ENCODE measurements around the gene CCDC126.

The CCDC126 gene

DNA sequence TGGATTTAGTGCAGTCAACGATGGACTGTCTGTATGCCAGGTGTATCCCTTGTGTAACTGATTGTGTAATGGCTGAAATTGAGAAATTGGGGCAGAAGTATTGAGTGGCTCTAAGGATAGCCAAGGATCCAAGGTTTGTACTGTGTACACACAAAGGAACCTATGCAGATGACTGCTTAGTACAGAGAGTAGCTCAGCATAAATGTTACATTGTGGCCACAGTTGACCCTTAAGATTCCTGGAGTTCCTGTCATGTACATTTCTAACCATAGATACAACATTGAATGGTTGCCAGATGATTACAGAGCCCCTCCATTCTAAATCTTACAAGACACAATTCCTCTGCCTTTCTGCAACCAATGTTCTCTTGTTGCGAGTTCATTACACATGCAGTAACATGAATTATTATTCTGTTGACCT is 25.3 kb downstream of the CCDC126 start:
- Histone ChIP-seq H3K27ac (ENCODE audit: low read depth, low read length) (no peak overlapping the region), H3K9ac (ENCODE audit: low read length) (no peak overlapping the region), H3K4me1 (ENCODE audit: control insufficient read depth, insufficient read depth, low read length) (no peaks in the 10 kb centered on the region), H3K4me3 (ENCODE audit: low read depth, low read length) (no peak overlapping the region), H3K27me3 (ENCODE audit: control insufficient read depth, insufficient read depth, low read length) (no peaks in the 10 kb centered on the region), H3K9me3 (ENCODE audit: control insufficient read depth, insufficient read depth, low read depth, low read length) (peaks cover 11% of the 10 kb centered on the region; the same call in 1 of the 2 replicates), H3K36me3 (ENCODE audit: control insufficient read depth, insufficient read depth, low read length) (no peaks in the 10 kb centered on the region)

GRCh38 chr7:23628370-23628769 is 31.2 kb downstream of the CCDC126 start:
- Histone ChIP-seq H3K9ac (ENCODE audit: low read length) (no peak overlapping the region), H3K27ac (ENCODE audit: low read depth, low read length) (no peak overlapping the region), H3K36me3 (ENCODE audit: control insufficient read depth, insufficient read depth, low read length) (no peaks in the 10 kb centered on the region), H3K9me3 (ENCODE audit: control insufficient read depth, insufficient read depth, low read depth, low read length) (no peaks in the 10 kb centered on the region), H3K27me3 (ENCODE audit: control insufficient read depth, insufficient read depth, low read length) (no peaks in the 10 kb centered on the region), H3K4me1 (ENCODE audit: control insufficient read depth, insufficient read depth, low read length) (no peaks in the 10 kb centered on the region), H3K4me3 (ENCODE audit: low read depth, low read length) (no peak overlapping the region)

GRCh38 chr7:23633417-23633816 is 36.2 kb downstream of the CCDC126 start:
- no peak overlapping the region for H3K27ac ChIP-seq (ENCODE audit: low read depth, low read length)
- H3K9ac ChIP-seq (ENCODE audit: low read length) = no peak overlapping the region
- no peaks in the 10 kb centered on the region for H3K36me3 ChIP-seq (ENCODE audit: control insufficient read depth, insufficient read depth, low read length)
- no peaks in the 10 kb centered on the region for H3K4me1 ChIP-seq (ENCODE audit: control insufficient read depth, insufficient read depth, low read length)
- H3K27me3 ChIP-seq (ENCODE audit: control insufficient read depth, insufficient read depth, low read length) = no peaks in the 10 kb centered on the region
- no peak overlapping the region for H3K4me3 ChIP-seq (ENCODE audit: low read depth, low read length)
- peaks cover 3% of the 10 kb centered on the region; the same call in 1 of the 2 replicates for H3K9me3 ChIP-seq (ENCODE audit: control insufficient read depth, insufficient read depth, low read depth, low read length)

DNA sequence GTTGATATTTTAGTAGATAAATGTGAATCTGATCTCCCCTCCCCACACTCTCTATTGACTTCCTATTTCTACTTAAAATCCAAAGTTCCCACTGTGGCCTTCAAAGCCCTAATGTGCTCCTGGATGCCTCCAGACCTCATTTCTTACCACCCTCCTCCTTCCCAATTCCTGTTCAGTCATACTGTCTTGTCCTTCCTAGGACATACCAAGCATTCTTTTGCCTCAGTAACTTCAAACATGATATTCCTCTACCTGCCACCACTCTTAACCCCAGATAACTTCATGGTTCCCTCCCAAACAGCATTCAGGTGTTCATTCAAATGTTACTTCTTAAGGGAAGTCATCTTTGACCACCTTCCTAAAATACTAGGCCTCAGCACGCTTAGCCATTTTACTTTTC is 48.6 kb downstream of the CCDC126 start:
- Histone ChIP-seq H3K9me3 (ENCODE audit: control insufficient read depth, insufficient read depth, low read depth, low read length) (no peaks in the 10 kb centered on the region), H3K4me3 (ENCODE audit: low read depth, low read length) (no peak overlapping the region), H3K27me3 (ENCODE audit: control insufficient read depth, insufficient read depth, low read length) (no peaks in the 10 kb centered on the region), H3K9ac (ENCODE audit: low read length) (no peak overlapping the region), H3K36me3 (ENCODE audit: control insufficient read depth, insufficient read depth, low read length) (no peaks in the 10 kb centered on the region), H3K27ac (ENCODE audit: low read depth, low read length) (no peak overlapping the region), H3K4me1 (ENCODE audit: control insufficient read depth, insufficient read depth, low read length) (no peaks in the 10 kb centered on the region)

DNA sequence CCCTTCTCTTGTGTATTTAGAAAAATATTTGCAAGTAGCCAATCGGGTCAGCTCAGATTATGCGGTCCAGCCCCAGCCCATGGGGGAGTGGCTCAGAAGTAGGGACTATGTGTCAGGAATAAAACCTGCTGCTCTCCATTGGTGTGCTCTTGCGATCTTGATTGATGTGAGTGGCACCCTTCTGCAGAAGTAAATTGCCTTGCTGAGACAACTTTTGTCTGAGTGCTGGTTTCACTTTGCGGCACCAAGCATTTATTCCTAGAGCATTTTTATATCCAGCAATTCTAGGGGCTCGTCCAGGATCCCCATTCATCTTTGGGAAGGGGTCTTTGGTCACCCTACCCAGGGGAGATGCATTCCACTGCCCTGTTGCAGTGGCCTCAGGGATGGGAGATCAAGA is 56.8 kb downstream of the CCDC126 start:
- Histone ChIP-seq H3K9me3 (ENCODE audit: control insufficient read depth, insufficient read depth, low read depth, low read length) (peaks cover 26% of the 10 kb centered on the region), H3K4me1 (ENCODE audit: control insufficient read depth, insufficient read depth, low read length) (no peaks in the 10 kb centered on the region), H3K36me3 (ENCODE audit: control insufficient read depth, insufficient read depth, low read length) (no peaks in the 10 kb centered on the region), H3K4me3 (ENCODE audit: low read depth, low read length) (no peak overlapping the region), H3K9ac (ENCODE audit: low read length) (no peak overlapping the region), H3K27me3 (ENCODE audit: control insufficient read depth, insufficient read depth, low read length) (no peaks in the 10 kb centered on the region), H3K27ac (ENCODE audit: low read depth, low read length) (no peak overlapping the region)

DNA sequence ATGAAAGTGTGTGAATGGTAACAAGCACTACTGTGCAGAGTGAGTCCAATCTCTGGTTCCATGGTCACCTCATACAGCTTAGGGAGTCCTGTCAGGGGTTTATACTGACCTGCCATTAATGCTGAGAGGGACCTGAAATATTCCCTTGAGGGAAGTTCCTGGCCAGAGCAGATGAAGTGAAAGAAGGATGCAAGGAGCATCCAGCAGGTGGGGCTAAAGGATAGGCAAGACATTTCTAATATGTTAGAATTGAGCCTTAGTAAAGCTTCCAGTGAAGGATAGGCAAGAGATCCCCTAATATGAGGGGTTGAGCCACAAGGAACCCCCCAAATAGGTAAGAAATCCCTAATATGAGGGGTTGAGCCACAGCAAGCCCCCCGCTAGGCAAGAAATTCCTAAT is 57.3 kb downstream of the CCDC126 start:
- Histone ChIP-seq H3K9me3 (ENCODE audit: control insufficient read depth, insufficient read depth, low read depth, low read length) (peaks cover 28% of the 10 kb centered on the region), H3K4me1 (ENCODE audit: control insufficient read depth, insufficient read depth, low read length) (no peaks in the 10 kb centered on the region), H3K36me3 (ENCODE audit: control insufficient read depth, insufficient read depth, low read length) (no peaks in the 10 kb centered on the region), H3K27me3 (ENCODE audit: control insufficient read depth, insufficient read depth, low read length) (no peaks in the 10 kb centered on the region), H3K27ac (ENCODE audit: low read depth, low read length) (no peak overlapping the region), H3K9ac (ENCODE audit: low read length) (no peak overlapping the region), H3K4me3 (ENCODE audit: low read depth, low read length) (no peak overlapping the region)

DNA sequence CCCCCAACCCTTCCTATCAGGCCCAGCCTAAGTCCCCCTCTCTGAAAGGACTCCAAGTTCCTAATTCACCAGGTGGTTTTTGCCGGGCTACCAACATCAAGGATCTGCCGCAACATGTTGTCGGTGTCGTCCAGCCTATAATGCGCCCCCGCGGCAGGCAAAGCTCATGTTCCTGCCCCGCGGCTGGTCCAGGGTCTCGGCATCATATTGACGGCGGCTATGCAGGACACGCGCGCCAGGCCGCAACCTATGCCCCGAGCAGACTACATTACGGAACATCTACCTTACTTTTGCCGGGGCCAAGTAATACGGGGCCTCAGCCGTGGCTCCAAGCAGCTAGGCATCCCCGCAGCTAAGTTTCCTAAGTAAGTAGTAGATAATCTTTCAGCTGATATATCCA is 58.3 kb downstream of the CCDC126 start:
- H3K4me3 ChIP-seq (ENCODE audit: low read depth, low read length) = no peak overlapping the region
- H3K27ac ChIP-seq (ENCODE audit: low read depth, low read length) = no peak overlapping the region
- H3K4me1 ChIP-seq (ENCODE audit: control insufficient read depth, insufficient read depth, low read length) = no peaks in the 10 kb centered on the region
- no peak overlapping the region for H3K9ac ChIP-seq (ENCODE audit: low read length)
- H3K27me3 ChIP-seq (ENCODE audit: control insufficient read depth, insufficient read depth, low read length) = no peaks in the 10 kb centered on the region
- H3K9me3 ChIP-seq (ENCODE audit: control insufficient read depth, insufficient read depth, low read depth, low read length) = peaks cover 28% of the 10 kb centered on the region
- no peaks in the 10 kb centered on the region for H3K36me3 ChIP-seq (ENCODE audit: control insufficient read depth, insufficient read depth, low read length)

GRCh38 chr7:23658831-23659427 is 61.7 kb downstream of the CCDC126 start:
- peaks cover 14% of the 10 kb centered on the region for H3K9me3 ChIP-seq (ENCODE audit: control insufficient read depth, insufficient read depth, low read depth, low read length)
- no peak overlapping the region for H3K27ac ChIP-seq (ENCODE audit: low read depth, low read length)
- no peaks in the 10 kb centered on the region for H3K27me3 ChIP-seq (ENCODE audit: control insufficient read depth, insufficient read depth, low read length)
- peaks cover 13% of the 10 kb centered on the region for H3K4me1 ChIP-seq (ENCODE audit: control insufficient read depth, insufficient read depth, low read length)
- H3K36me3 ChIP-seq (ENCODE audit: control insufficient read depth, insufficient read depth, low read length) = no peaks in the 10 kb centered on the region
- H3K9ac ChIP-seq (ENCODE audit: low read length) = no peak overlapping the region
- H3K4me3 ChIP-seq (ENCODE audit: low read depth, low read length) = no peak overlapping the region

GRCh38 chr7:23661385-23661784 is 64.2 kb downstream of the CCDC126 start:
- Histone ChIP-seq H3K36me3 (ENCODE audit: control insufficient read depth, insufficient read depth, low read length) (no peaks in the 10 kb centered on the region), H3K4me3 (ENCODE audit: low read depth, low read length) (no peak overlapping the region), H3K27me3 (ENCODE audit: control insufficient read depth, insufficient read depth, low read length) (no peaks in the 10 kb centered on the region), H3K27ac (ENCODE audit: low read depth, low read length) (no peak overlapping the region), H3K4me1 (ENCODE audit: control insufficient read depth, insufficient read depth, low read length) (peaks cover 13% of the 10 kb centered on the region), H3K9me3 (ENCODE audit: control insufficient read depth, insufficient read depth, low read depth, low read length) (peaks cover 9% of the 10 kb centered on the region), H3K9ac (ENCODE audit: low read length) (no peak overlapping the region)

- H3K9me3 ChIP-seq (ENCODE audit: control insufficient read depth, insufficient read depth, low read depth, low read length) = peaks cover 9% of the 10 kb centered on the region
- H3K36me3 ChIP-seq (ENCODE audit: control insufficient read depth, insufficient read depth, low read length) = no peaks in the 10 kb centered on the region
- no peak overlapping the region for H3K4me3 ChIP-seq (ENCODE audit: low read depth, low read length)
- H3K4me1 ChIP-seq (ENCODE audit: control insufficient read depth, insufficient read depth, low read length) = peaks cover 13% of the 10 kb centered on the region
- H3K9ac ChIP-seq (ENCODE audit: low read length) = peak overlapping the region; percentile 65
- no peaks in the 10 kb centered on the region for H3K27me3 ChIP-seq (ENCODE audit: control insufficient read depth, insufficient read depth, low read length)
- H3K27ac ChIP-seq (ENCODE audit: low read depth, low read length) = 0 out of 2 replicates have a peak overlapping the region, but pooled peaks have one; percentile 22
These were observed 65.2 kb downstream of the CCDC126 start for GRCh38 chr7:23662124-23662983.

DNA sequence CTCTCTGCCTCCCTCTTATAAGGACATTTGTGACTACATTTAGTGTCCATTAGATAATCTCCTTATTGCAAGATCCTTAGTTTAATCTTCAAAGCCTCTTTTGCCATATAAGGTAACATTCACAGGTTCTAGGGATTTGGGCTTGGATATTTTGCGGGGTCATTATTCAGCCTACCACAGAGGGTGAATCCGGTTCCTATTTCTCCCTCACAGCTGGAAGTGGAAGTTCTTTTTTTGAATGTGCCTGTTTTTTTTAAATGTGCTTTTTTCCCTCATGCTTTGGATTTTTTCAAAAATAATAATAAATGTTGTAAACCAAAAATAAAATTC is 65.8 kb downstream of the CCDC126 start:
- peaks cover 5% of the 10 kb centered on the region for H3K9me3 ChIP-seq (ENCODE audit: control insufficient read depth, insufficient read depth, low read depth, low read length)
- H3K4me3 ChIP-seq (ENCODE audit: low read depth, low read length) = no peak overlapping the region
- H3K27me3 ChIP-seq (ENCODE audit: control insufficient read depth, insufficient read depth, low read length) = no peaks in the 10 kb centered on the region
- 0 out of 2 replicates have a peak overlapping the region, but pooled peaks have one; percentile 22 for H3K27ac ChIP-seq (ENCODE audit: low read depth, low read length)
- peak overlapping the region; percentile 65 for H3K9ac ChIP-seq (ENCODE audit: low read length)
- no peaks in the 10 kb centered on the region for H3K36me3 ChIP-seq (ENCODE audit: control insufficient read depth, insufficient read depth, low read length)
- peaks cover 13% of the 10 kb centered on the region for H3K4me1 ChIP-seq (ENCODE audit: control insufficient read depth, insufficient read depth, low read length)

Measured in HUES6 (cell line).